ENCODE results near the gene GSTK1. TPM values are rescaled to one million over a fixed set of nuclear protein-coding genes. Genes with fewer than 3 reads are reported as not detected.
A peak's percentile ranks its signal among the peaks of the same experiment; 100 is the strongest.

GSTK1 gene
- total RNA-seq, 1 experiment from 2014 or later = 239 TPM

- Histone ChIP-seq H4K20me1 (ENCODE audit: insufficient read depth) (no peaks in the 10 kb centered on the region), H3K9me3 (ENCODE audit: insufficient read depth, low read depth) (no peaks in the 10 kb centered on the region; the same call in 1 of the 2 replicates), H3K27ac (peak overlapping the region; percentile 90), H3K27me3 (ENCODE audit: insufficient read depth, low read depth) (no peaks in the 10 kb centered on the region), H3K4me2 (peak overlapping the region; percentile 91), H3K9me2 (ENCODE audit: insufficient read depth) (no peaks in the 10 kb centered on the region), H3K36me3 (ENCODE audit: low read depth) (peaks cover 29% of the 10 kb centered on the region), H2AFZ (no peak overlapping the region), H3K4me1 (replicated peaks; ENCODE audit: insufficient read depth) (peaks cover 63% of the 10 kb centered on the region), H3K4me3 (peak overlapping the region; percentile 77), H3K79me2 (ENCODE audit: low read depth) (peaks cover 49% of the 10 kb centered on the region), H3F3A (ENCODE audit: insufficient read depth, low read depth) (peaks cover 38% of the 10 kb centered on the region)
- CTCF ChIA-PET = interaction anchor here (0.6 kb wide), 1 partner anchor 94 kb away, joined by 4 read pairs; no protein-coding TSS in a partner anchor
- TF ChIP-seq, protein P1, sequence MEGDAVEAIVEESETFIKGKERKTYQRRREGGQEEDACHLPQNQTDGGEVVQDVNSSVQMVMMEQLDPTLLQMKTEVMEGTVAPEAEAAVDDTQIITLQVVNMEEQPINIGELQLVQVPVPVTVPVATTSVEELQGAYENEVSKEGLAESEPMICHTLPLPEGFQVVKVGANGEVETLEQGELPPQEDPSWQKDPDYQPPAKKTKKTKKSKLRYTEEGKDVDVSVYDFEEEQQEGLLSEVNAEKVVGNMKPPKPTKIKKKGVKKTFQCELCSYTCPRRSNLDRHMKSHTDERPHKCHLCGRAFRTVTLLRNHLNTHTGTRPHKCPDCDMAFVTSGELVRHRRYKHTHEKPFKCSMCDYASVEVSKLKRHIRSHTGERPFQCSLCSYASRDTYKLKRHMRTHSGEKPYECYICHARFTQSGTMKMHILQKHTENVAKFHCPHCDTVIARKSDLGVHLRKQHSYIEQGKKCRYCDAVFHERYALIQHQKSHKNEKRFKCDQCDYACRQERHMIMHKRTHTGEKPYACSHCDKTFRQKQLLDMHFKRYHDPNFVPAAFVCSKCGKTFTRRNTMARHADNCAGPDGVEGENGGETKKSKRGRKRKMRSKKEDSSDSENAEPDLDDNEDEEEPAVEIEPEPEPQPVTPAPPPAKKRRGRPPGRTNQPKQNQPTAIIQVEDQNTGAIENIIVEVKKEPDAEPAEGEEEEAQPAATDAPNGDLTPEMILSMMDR (conservative IDR thresholded peaks at IDR 0.05) = no peak
- TF ChIP-seq EZH2 (IDR thresholded peaks at IDR 0.05; ENCODE audit: low read depth) = no peak
- no TSS peak for BruUV-seq (replicated peaks)
- DNase-seq = no peak
- POLR2A ChIA-PET (ENCODE audit: unreplicated experiment) = interaction anchor here (0.6 kb wide), 2 partner anchors 23 to 27 kb away, joined by 3 to 4 read pairs; partner anchors contain the start of gene GSTK1
- intact Hi-C loops (cut with micrococcal nuclease; ENCODE audit: unreplicated experiment) = loop anchor here (1.0 kb wide), 2 partner anchors 23 to 38 kb away; partner anchors contain the start of gene GSTK1
Observed at GRCh38 chr7:143285806-143286521, 22.7 kb downstream of the GSTK1 start.

DNA sequence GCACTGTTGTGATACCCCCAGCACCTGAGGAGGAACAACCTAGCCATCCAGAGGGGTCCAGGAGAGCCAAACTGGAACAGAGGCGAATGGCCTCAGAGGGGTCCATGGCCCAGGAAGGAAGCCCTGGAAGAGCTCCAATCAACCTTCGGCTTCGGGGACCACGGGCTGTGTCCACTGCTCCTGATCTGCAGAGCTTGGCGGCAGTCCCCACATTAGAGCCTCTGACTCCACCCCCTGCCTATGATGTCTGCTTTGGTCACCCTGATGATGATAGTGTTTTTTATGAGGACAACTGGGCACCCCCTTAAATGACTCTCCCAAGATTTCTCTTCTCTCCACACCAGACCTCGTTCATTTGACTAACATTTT, 23.3 kb downstream of the GSTK1 start:
- H3K36me3 ChIP-seq (ENCODE audit: low read depth) = peaks cover 34% of the 10 kb centered on the region
- no peak overlapping the region for H2AFZ ChIP-seq
- intact Hi-C loops (cut with micrococcal nuclease; ENCODE audit: unreplicated experiment) = no loop called here
- H3K27ac ChIP-seq = peak overlapping the region; percentile 90
- H3K79me2 ChIP-seq (ENCODE audit: low read depth) = peaks cover 54% of the 10 kb centered on the region
- H3K4me1 ChIP-seq (replicated peaks; ENCODE audit: insufficient read depth) = peaks cover 66% of the 10 kb centered on the region
- H3K27me3 ChIP-seq (ENCODE audit: insufficient read depth, low read depth) = no peaks in the 10 kb centered on the region
- TF ChIP-seq, protein P1 (conservative IDR thresholded peaks at IDR 0.05) = no peak
- no peak for TF ChIP-seq EZH2 (IDR thresholded peaks at IDR 0.05; ENCODE audit: low read depth)
- no peaks in the 10 kb centered on the region; the same call in 1 of the 2 replicates for H3K9me3 ChIP-seq (ENCODE audit: insufficient read depth, low read depth)
- no peaks in the 10 kb centered on the region for H3K9me2 ChIP-seq (ENCODE audit: insufficient read depth)
- H3K4me2 ChIP-seq = peak overlapping the region; percentile 91
- peak overlapping the region; percentile 77; the same call in 1 of the 2 replicates for H3K4me3 ChIP-seq
- peaks cover 38% of the 10 kb centered on the region for H3F3A ChIP-seq (ENCODE audit: insufficient read depth, low read depth)
- DNase-seq = no peak
- H4K20me1 ChIP-seq (ENCODE audit: insufficient read depth) = no peaks in the 10 kb centered on the region
- ChIA-PET CTCF (no interaction called here), POLR2A (ENCODE audit: unreplicated experiment) (interaction anchor here (0.6 kb wide), 1 partner anchor 38 kb away, joined by 4 read pairs; no protein-coding TSS in a partner anchor)
- no TSS peak for BruUV-seq (replicated peaks)

- DNase-seq = no peak
- peaks cover 38% of the 10 kb centered on the region for H3F3A ChIP-seq (ENCODE audit: insufficient read depth, low read depth)
- H3K4me1 ChIP-seq (replicated peaks; ENCODE audit: insufficient read depth) = peaks cover 63% of the 10 kb centered on the region
- ChIA-PET CTCF (interaction anchor here (0.6 to 1.2 kb wide), 6 partner anchors 12 to 72 kb away, joined by 3 to 10 read pairs (median 4); partner anchors contain the start of gene GSTK1), POLR2A (ENCODE audit: unreplicated experiment) (interaction anchor here (0.6 to 1.1 kb wide), 4 partner anchors 33 to 186 kb away, joined by 3 to 12 read pairs (median 4); no protein-coding TSS in a partner anchor)
- TSS peak; percentile 20 for BruUV-seq (replicated peaks)
- peaks cover 42% of the 10 kb centered on the region for H3K36me3 ChIP-seq (ENCODE audit: low read depth)
- peak overlapping the region; percentile 91 for H3K4me2 ChIP-seq
- no peak overlapping the region for H2AFZ ChIP-seq
- no peaks in the 10 kb centered on the region; the same call in 1 of the 2 replicates for H3K9me3 ChIP-seq (ENCODE audit: insufficient read depth, low read depth)
- no peaks in the 10 kb centered on the region for H3K27me3 ChIP-seq (ENCODE audit: insufficient read depth, low read depth)
- peak overlapping the region; percentile 77 for H3K4me3 ChIP-seq
- no peaks in the 10 kb centered on the region for H4K20me1 ChIP-seq (ENCODE audit: insufficient read depth)
- no peak for TF ChIP-seq EZH2 (IDR thresholded peaks at IDR 0.05; ENCODE audit: low read depth)
- TF ChIP-seq, protein P1 (conservative IDR thresholded peaks at IDR 0.05) = no peak
- peaks cover 64% of the 10 kb centered on the region for H3K79me2 ChIP-seq (ENCODE audit: low read depth)
- no peaks in the 10 kb centered on the region for H3K9me2 ChIP-seq (ENCODE audit: insufficient read depth)
- intact Hi-C loops (cut with micrococcal nuclease; ENCODE audit: unreplicated experiment) = no loop called here
- peak overlapping the region; percentile 55 for H3K27ac ChIP-seq
Observed at GRCh38 chr7:143287339-143287934, 24.2 kb downstream of the GSTK1 start.

Measured in PC-9 (cell line).